Mesenchymal stem cell (in vitro differentiated cells and primary cell): ENCODE data around the gene AQP3.
"Not testable (repeated sequence)": the region's sequence is repeated elsewhere in the genome, so short reads cannot be mapped to it uniquely, and the experiment has no call there.

Experiments
- DNase-seq: peaks from one replicate; pipeline ENCODE4 v3.0.0-alpha.2; 2013
- H2AFZ ChIP-seq: one replicate; pipeline ENCODE4 v1.6.1; 2013; ENCODE audit warnings: low read depth, mild to moderate bottlenecking, control low read depth, inconsistent platforms, low read length, moderate library complexity
- H2AK5ac ChIP-seq: 2 replicates; pipeline ENCODE4 v1.6.1; 2013; ENCODE audit warnings: low read length, moderate library complexity, mild to moderate bottlenecking, inconsistent platforms; ENCODE audit not compliant: severe bottlenecking
- H2BK120ac ChIP-seq: one replicate; pipeline ENCODE4 v1.6.1; 2013; ENCODE audit warnings: low read depth, mild to moderate bottlenecking, inconsistent platforms, low read length, moderate library complexity
- H2BK12ac ChIP-seq, 2 experiments: one replicate each; pipeline ENCODE4 v1.6.1; 2013; ENCODE audit warnings: inconsistent platforms in 2 of 2, low read length in 2 of 2, mild to moderate bottlenecking in 2 of 2, moderate library complexity in 2 of 2, control low read depth in 1 of 2
- H2BK15ac ChIP-seq: one replicate; pipeline ENCODE4 v1.6.1; 2013; ENCODE audit warnings: mild to moderate bottlenecking, low read depth, inconsistent platforms; ENCODE audit not compliant: poor library complexity, severe bottlenecking
- H2BK5ac ChIP-seq: 2 replicates; pipeline ENCODE4 v1.6.1; 2013; ENCODE audit warnings: low read depth, mild to moderate bottlenecking, low read length, control low read depth, inconsistent platforms; ENCODE audit not compliant: poor library complexity, severe bottlenecking
- H3K14ac ChIP-seq, 2 experiments: one replicate each; pipeline ENCODE4 v1.6.1; 2013; ENCODE audit warnings: inconsistent platforms in 2 of 2, low read length in 2 of 2, control low read depth in 1 of 2, mild to moderate bottlenecking in 1 of 2, moderate library complexity in 1 of 2
- H3K18ac ChIP-seq, 2 experiments: one replicate each; pipeline ENCODE4 v1.6.1; 2013; ENCODE audit warnings: inconsistent platforms in 2 of 2, low read length in 2 of 2, control low read depth in 1 of 2, low read depth in 1 of 2, mild to moderate bottlenecking in 1 of 2
- H3K23ac ChIP-seq, 2 experiments: one replicate each; pipeline ENCODE4 v1.6.1; 2013; ENCODE audit warnings: inconsistent platforms in 2 of 2, low read length in 2 of 2, mild to moderate bottlenecking in 2 of 2, moderate library complexity in 2 of 2, control low read depth in 1 of 2
- H3K27ac ChIP-seq: 2 replicates; pipeline ENCODE4 v1.5.1; 2013; ENCODE audit warnings: mild to moderate bottlenecking, moderate library complexity, low read length, control low read depth, inconsistent platforms; ENCODE audit not compliant: poor library complexity, severe bottlenecking
- H3K27me3 ChIP-seq, 2 experiments: 2 replicates each; pipeline versions ENCODE4 v1.6.1 to v1.7.0; 2013; ENCODE audit warnings: low read length in 2 of 2, mild to moderate bottlenecking in 2 of 2, moderate library complexity in 2 of 2, control low read depth in 1 of 2, inconsistent platforms in 1 of 2; ENCODE audit not compliant: control insufficient read depth in 1 of 2, insufficient read depth in 1 of 2
- H3K36me3 ChIP-seq, 2 experiments: 2 replicates each; pipeline versions ENCODE4 v1.6.1 to v1.7.0; 2013; ENCODE audit warnings: low read length in 2 of 2, control low read depth in 1 of 2, inconsistent platforms in 1 of 2, low read depth in 1 of 2, mild to moderate bottlenecking in 1 of 2; ENCODE audit not compliant: insufficient read depth in 2 of 2, control insufficient read depth in 1 of 2
- H3K4ac ChIP-seq, 2 experiments: one replicate each; pipeline ENCODE4 v1.6.1; 2013; ENCODE audit warnings: inconsistent platforms in 2 of 2, low read length in 2 of 2, mild to moderate bottlenecking in 2 of 2, moderate library complexity in 2 of 2, control low read depth in 1 of 2, low read depth in 1 of 2
- H3K4me1 ChIP-seq: 2 replicates; pipeline ENCODE4 v1.6.1; 2013; ENCODE audit warnings: low read depth, low read length, control low read depth; ENCODE audit not compliant: control insufficient read depth, insufficient read depth
- H3K4me2 ChIP-seq: 2 replicates; pipeline ENCODE4 v1.6.1; 2013; ENCODE audit warnings: low read length, mild to moderate bottlenecking, inconsistent platforms; ENCODE audit not compliant: poor library complexity, severe bottlenecking
- H3K4me3 ChIP-seq, 2 experiments: 2 replicates each; pipeline versions ENCODE4 v1.5.1 to v1.7.0; 2013; ENCODE audit warnings: low read length in 2 of 2, mild to moderate bottlenecking in 2 of 2, control low read depth in 1 of 2, low read depth in 1 of 2; ENCODE audit not compliant: insufficient read depth in 1 of 2
- H3K79me1 ChIP-seq: replicated peaks from 2 replicates; pipeline ENCODE4 v1.6.1; 2013; ENCODE audit warnings: mild to moderate bottlenecking, control low read depth, low read length, inconsistent platforms; ENCODE audit not compliant: poor library complexity, severe bottlenecking
- H3K9ac ChIP-seq: 2 replicates; pipeline ENCODE4 v1.7.0; 2013; ENCODE audit warnings: mild to moderate bottlenecking, low read length, moderate library complexity
- H3K9me3 ChIP-seq: 2 replicates; pipeline ENCODE4 v1.7.0; 2013; ENCODE audit warnings: mild to moderate bottlenecking, low read length; ENCODE audit not compliant: control insufficient read depth
- H4K8ac ChIP-seq: one replicate; pipeline ENCODE4 v1.6.1; 2013; ENCODE audit warnings: inconsistent platforms, mild to moderate bottlenecking, low read length, moderate library complexity
- H4K91ac ChIP-seq: one replicate; pipeline ENCODE4 v1.6.1; 2013; ENCODE audit warnings: mild to moderate bottlenecking, low read length, inconsistent platforms
- WGBS: methylation state at CpG from one replicate; pipeline ENCODE4 v1.1.7; 2013; ENCODE audit warnings: mixed read lengths; 5-methylcytosine and 5-hydroxymethylcytosine counted together

AQP3 gene

DNA sequence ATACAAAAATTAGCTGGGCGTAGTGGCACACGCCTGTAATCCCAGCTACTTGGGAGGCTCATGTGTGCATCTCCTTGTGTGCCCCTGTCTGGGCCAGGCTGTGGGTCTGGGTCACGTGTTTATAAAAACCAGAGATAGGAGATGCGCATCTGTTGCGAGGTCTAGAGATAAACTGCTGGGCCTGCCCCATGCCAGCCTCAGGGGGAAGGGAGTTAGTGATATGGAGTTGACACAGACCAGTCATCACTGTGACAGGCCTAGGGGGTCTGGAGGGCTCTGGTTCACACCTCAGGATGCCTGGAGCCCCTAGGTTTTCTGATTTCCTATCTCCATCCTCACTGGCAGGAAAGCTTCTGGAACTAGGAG, 7.3 kb upstream of the AQP3 start:
- H3K9ac ChIP-seq, H3K23ac ChIP-seq, H4K8ac ChIP-seq, H3K4me1 ChIP-seq, H2BK5ac ChIP-seq, H3K14ac ChIP-seq, H2BK15ac ChIP-seq, H3K27ac ChIP-seq, H3K4me3 ChIP-seq, H2BK12ac ChIP-seq, DNase-seq, H3K79me1 ChIP-seq, H2BK120ac ChIP-seq, H3K4me2 ChIP-seq, H3K18ac ChIP-seq, H4K91ac ChIP-seq, H3K4ac ChIP-seq, H2AK5ac ChIP-seq, H3K27me3 ChIP-seq, H2AFZ ChIP-seq, H3K36me3 ChIP-seq, H3K9me3 ChIP-seq: not testable (repeated sequence)
- WGBS, result 76% methylated on average over 5 of the region's 5 CpGs

DNA sequence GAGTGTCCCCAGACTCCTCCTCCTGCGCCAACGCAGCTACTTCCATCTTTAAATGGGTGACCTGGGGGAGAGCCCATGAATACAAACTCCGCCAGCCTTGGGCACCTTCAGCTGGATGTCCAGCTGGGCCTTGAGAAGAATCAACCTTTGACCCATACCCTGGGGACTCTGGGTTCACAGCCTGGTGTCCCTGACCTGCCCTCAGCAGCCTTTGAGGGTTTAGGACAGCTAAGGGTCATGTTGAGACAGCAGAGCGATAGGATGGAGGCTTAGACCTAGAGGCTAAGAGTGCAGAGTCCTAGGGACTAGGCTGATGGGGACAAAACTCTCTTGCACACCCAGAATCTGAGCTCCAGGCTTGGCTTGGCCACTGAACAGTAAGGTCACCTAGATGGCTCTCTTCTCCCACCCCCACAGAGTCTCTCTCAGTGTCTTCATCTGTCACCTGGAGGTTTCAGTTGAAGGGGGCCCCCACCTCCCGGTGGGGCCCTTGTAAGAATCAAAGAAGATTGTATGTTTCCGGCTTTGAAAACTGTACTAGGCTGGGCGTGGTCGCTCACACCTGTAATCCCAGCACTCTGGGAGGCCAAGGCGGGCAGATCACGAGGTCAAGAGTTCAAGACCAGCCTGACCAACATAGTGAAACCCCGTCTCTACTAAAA, 6.7 kb upstream of the AQP3 start:
- H3K18ac ChIP-seq, result no peak overlapping the region
- no peaks in the 10 kb centered on the region for H3K79me1 ChIP-seq
- H3K4ac ChIP-seq, result no peak overlapping the region

DNA sequence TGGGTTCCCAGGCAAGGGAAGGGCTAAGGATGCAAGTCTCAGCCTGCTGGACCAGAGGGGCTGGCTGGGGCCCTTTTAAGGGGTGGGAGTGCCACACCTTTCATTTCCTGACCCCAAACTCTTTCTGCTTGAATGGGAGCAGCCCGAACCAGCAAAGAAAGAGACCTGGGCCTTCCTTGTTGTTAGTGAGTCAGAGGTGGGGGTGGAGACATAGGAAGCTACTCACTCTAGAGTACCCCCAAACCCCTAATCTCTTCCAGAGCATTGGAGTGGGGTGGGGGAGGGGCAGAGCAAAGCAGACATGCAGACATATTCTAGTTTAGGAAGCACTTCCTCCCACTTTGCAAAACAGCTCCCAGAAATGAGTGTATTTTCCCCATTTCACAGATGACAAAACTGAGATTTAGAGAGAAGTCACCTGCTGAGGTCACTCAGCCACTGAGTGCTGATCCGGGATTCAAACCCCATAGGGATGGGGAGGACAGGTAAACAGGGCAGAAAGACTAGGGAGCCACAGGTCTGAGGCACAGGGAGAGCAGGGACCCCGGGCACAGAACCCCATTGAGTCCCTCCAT, 6.0 kb upstream of the AQP3 start:
- H3K36me3 ChIP-seq, result no peaks in the 10 kb centered on the region
- WGBS, result 93% methylated on average over 3 of the region's 3 CpGs

More for the DNA sequence above, 6.7 kb upstream of the AQP3 start:
- no peak overlapping the region for H3K4me2 ChIP-seq
- H3K9ac ChIP-seq, result no peak overlapping the region
- H3K27ac ChIP-seq, result no peak overlapping the region
- H2AFZ ChIP-seq, result no peak overlapping the region
- no peak overlapping the region for H2BK120ac ChIP-seq
- WGBS, result 92% methylated on average over 11 of the region's 11 CpGs
- H3K4me3 ChIP-seq, result no peak overlapping the region
- H2BK15ac ChIP-seq, result no peak overlapping the region
- H4K91ac ChIP-seq, result no peak overlapping the region
- peaks cover 9% of the 10 kb centered on the region for H3K4me1 ChIP-seq
- H3K14ac ChIP-seq, result no peak overlapping the region
- no peak for DNase-seq
- no peaks in the 10 kb centered on the region for H3K9me3 ChIP-seq
- H2AK5ac ChIP-seq, result no peak overlapping the region
- peaks cover 0 to under 1% of the 10 kb centered on the region in 2 experiments for H3K27me3 ChIP-seq
- no peak overlapping the region for H2BK12ac ChIP-seq
- H3K23ac ChIP-seq, result no peak overlapping the region
- no peaks in the 10 kb centered on the region for H3K36me3 ChIP-seq
- no peak overlapping the region for H4K8ac ChIP-seq
- no peak overlapping the region for H2BK5ac ChIP-seq

DNA sequence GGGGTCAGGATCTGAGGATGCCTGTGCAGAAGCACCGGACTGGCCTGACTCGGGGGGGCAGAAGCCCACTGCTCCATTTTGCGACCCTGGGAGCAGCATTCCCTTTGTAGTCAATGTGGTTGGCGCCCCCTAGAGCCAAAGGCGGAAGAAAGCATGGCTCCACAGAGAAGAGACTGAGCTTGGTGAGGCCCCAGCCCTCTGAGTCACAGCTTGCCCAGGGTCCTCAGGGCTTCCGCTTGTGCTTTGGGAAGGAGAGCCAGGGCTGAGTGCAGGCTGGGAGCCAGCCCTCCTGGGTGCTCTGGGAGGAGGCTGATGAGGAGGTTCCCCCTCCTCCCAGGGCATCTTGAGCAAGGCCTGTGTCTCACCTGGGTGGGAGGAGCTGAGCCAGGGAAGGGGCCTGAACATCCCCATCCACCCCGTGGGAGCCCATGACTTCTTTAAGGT, 5.5 kb upstream of the AQP3 start:
- H3K18ac ChIP-seq, result peak overlapping the region; percentile 6 to 54
- no peaks in the 10 kb centered on the region for H3K79me1 ChIP-seq
- H2BK120ac ChIP-seq, result no peak overlapping the region
- H2BK15ac ChIP-seq, result no peak overlapping the region
- no peak overlapping the region for H2BK5ac ChIP-seq
- peak; percentile 83 for DNase-seq
- H3K27me3 ChIP-seq, result peaks cover 0 to 12% of the 10 kb centered on the region in 2 experiments
- no peak overlapping the region for H2AFZ ChIP-seq
- no peak overlapping the region for H3K14ac ChIP-seq
- peak overlapping the region; percentile 82 for H4K8ac ChIP-seq
- no peak overlapping the region for H2AK5ac ChIP-seq
- no peak overlapping the region for H3K4me2 ChIP-seq
- no peaks in the 10 kb centered on the region for H3K9me3 ChIP-seq
- H3K4me3 ChIP-seq, result no peak overlapping the region
- H3K23ac ChIP-seq, result no peak overlapping the region
- H3K27ac ChIP-seq, result no peak overlapping the region
- no peak overlapping the region for H2BK12ac ChIP-seq
- peak overlapping the region; percentile 28 for H4K91ac ChIP-seq
- 6% methylated on average over 7 of the region's 7 CpGs for WGBS
- H3K4me1 ChIP-seq, result peaks cover 11% of the 10 kb centered on the region
- H3K9ac ChIP-seq, result peak overlapping the region; percentile 22
- H3K36me3 ChIP-seq, result no peaks in the 10 kb centered on the region
- H3K4ac ChIP-seq, result peak overlapping the region in 1 of 2 experiments; percentile 41

More for the DNA sequence above, 6.0 kb upstream of the AQP3 start:
- H3K18ac ChIP-seq, result peak overlapping the region; percentile 6 to 54
- H2BK12ac ChIP-seq, result no peak overlapping the region
- no peaks in the 10 kb centered on the region for H3K9me3 ChIP-seq
- no peak overlapping the region for H3K14ac ChIP-seq
- peaks cover 7% of the 10 kb centered on the region for H3K4me1 ChIP-seq
- H3K79me1 ChIP-seq, result no peaks in the 10 kb centered on the region
- no peak overlapping the region for H2AFZ ChIP-seq
- H3K4ac ChIP-seq, result peak overlapping the region in 1 of 2 experiments; percentile 41
- H3K27ac ChIP-seq, result no peak overlapping the region
- H3K9ac ChIP-seq, result peak overlapping the region; percentile 22
- H2BK15ac ChIP-seq, result no peak overlapping the region
- DNase-seq, result no peak
- no peak overlapping the region for H2AK5ac ChIP-seq
- no peak overlapping the region for H3K4me2 ChIP-seq
- H4K91ac ChIP-seq, result peak overlapping the region; percentile 12
- no peak overlapping the region for H2BK5ac ChIP-seq
- H4K8ac ChIP-seq, result peak overlapping the region; percentile 82
- no peak overlapping the region for H3K23ac ChIP-seq
- H2BK120ac ChIP-seq, result no peak overlapping the region
- H3K27me3 ChIP-seq, result peaks cover 0 to 7% of the 10 kb centered on the region in 2 experiments
- H3K4me3 ChIP-seq, result no peak overlapping the region
